ENCODE data around the gene ACACA.

The ACACA gene

GRCh38 chr17:37051381-37051780 lies 355.3 kb downstream of the ACACA start:
- DNase-seq (ENCODE audit: extremely low read depth, low read depth): no peak
- no peak for TF ChIP-seq CTCF (IDR thresholded peaks at IDR 0.05; ENCODE audit: low read depth, low read length, missing control alignments)
- H3K4me3 ChIP-seq (replicated peaks; ENCODE audit: low read depth, low read length): no peak overlapping the region

- DNase-seq (ENCODE audit: extremely low read depth, low read depth): no peak
- TF ChIP-seq CTCF (IDR thresholded peaks at IDR 0.05; ENCODE audit: low read depth, low read length, missing control alignments): no peak
- no peak overlapping the region for H3K4me3 ChIP-seq (replicated peaks; ENCODE audit: low read depth, low read length)
These were observed 355.7 kb downstream of the ACACA start for GRCh38 chr17:37050920-37051319.

DNA sequence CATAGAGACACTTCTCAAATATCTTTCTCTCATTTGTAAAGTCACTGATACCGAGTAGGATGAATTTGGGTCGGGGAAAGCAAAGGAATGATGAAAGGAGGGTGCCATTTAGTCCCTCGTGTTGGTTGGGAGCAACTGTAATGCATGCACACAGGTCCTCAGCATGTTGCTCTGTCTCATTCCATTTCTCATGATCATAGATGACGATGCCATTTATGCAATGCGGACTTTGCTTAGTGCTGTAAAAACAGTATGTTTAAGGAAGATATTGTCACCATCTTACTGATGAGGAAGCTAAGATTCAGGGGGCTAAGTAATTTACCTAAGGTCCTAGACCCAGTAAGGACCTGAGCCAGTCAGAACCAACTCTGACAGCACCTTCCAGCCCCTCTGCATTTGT lies 357.8 kb downstream of the ACACA start:
- TF ChIP-seq CTCF (IDR thresholded peaks at IDR 0.05; ENCODE audit: low read depth, low read length, missing control alignments): no peak
- no peak overlapping the region for H3K4me3 ChIP-seq (replicated peaks; ENCODE audit: low read depth, low read length)
- no peak for DNase-seq (ENCODE audit: extremely low read depth, low read depth)

DNA sequence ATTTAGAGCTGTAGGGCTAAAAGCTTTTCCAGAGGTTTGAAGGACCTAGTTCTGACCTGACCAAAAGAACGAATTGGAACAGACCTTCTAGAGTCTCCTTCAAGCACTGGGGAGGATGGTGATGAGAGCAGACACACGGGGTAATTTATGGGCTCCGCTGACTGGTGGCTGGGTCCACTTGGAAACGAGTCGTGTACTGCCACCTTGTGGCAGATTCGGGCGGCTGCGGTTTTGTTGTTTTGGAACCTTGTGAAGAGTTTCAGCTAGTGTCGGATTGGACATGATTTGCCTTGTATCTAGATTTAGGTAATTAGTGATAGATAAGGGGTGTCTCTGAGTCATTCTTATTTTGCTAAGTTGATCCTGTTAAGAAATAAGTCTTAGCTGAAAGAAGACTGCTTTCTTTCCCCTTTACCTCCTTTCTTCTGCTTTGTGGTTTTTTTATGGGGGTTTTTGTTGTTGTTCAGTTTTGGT lies 359.0 kb downstream of the ACACA start:
- H3K4me3 ChIP-seq (replicated peaks; ENCODE audit: low read depth, low read length): no peak overlapping the region
- DNase-seq (ENCODE audit: extremely low read depth, low read depth): peak; percentile 66
- TF ChIP-seq CTCF (IDR thresholded peaks at IDR 0.05; ENCODE audit: low read depth, low read length, missing control alignments): peak; percentile 93

DNA sequence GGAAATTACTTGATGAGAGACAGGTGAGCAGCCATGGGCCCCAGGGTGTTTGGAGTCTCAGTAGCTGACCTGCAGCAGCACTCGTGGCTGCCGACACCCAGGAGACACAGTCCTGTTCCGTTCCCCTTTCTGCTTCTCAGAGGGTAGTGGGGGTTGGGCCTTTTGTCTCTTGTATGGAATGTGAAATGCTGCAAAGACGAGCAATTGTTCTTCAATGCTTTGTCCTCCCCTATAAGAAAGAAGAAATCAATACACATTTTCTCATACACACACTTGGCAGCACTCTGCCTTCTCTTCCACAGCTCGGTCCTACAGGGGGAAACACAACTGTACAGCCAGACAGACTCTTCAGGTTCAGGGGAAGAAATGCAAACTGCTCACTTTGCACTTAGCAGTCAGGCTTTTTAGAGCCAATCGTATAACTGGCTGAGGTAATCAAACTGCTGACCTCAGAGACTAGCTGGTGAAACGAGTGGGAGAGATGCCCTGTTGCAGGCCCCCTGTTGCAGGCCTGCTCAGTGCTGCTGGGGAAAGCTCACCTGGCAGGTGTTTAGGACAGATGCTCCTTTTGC lies 361.2 kb downstream of the ACACA start:
- TF ChIP-seq CTCF (IDR thresholded peaks at IDR 0.05; ENCODE audit: low read depth, low read length, missing control alignments): no peak
- no peak overlapping the region for H3K4me3 ChIP-seq (replicated peaks; ENCODE audit: low read depth, low read length)
- DNase-seq (ENCODE audit: extremely low read depth, low read depth): no peak

GRCh38 chr17:37043201-37043600 lies 363.4 kb downstream of the ACACA start:
- TF ChIP-seq CTCF (IDR thresholded peaks at IDR 0.05; ENCODE audit: low read depth, low read length, missing control alignments): no peak
- DNase-seq (ENCODE audit: extremely low read depth, low read depth): no peak

GRCh38 chr17:37041932-37042331 lies 364.7 kb downstream of the ACACA start:
- H3K4me3 ChIP-seq (replicated peaks; ENCODE audit: low read depth, low read length): no peak overlapping the region

More at GRCh38 chr17:37043201-37043600, 363.4 kb downstream of the ACACA start:
- no peak overlapping the region for H3K4me3 ChIP-seq (replicated peaks; ENCODE audit: low read depth, low read length)

More at GRCh38 chr17:37041932-37042331, 364.7 kb downstream of the ACACA start:
- no peak for DNase-seq (ENCODE audit: extremely low read depth, low read depth)
- TF ChIP-seq CTCF (IDR thresholded peaks at IDR 0.05; ENCODE audit: low read depth, low read length, missing control alignments): no peak
